Uterus (tissue), 2 donors: ENCODE results near the gene C22orf23.

Experiments used
- POLR2A ChIP-seq, 2 donors: fragments of 450-650 bp; IDR thresholded peaks; one replicate each; pipeline ENCODE4 v1.6.1; 2016; ENCODE audit warnings: antibody characterized with exemption in 2 of 2, mild to moderate bottlenecking in 1 of 2, moderate library complexity in 1 of 2
- TF ChIP-seq, protein P1 (sequence below), 4 experiments: fragments of 200-600 bp in 2 of 4; fragments of 450-650 bp in 2 of 4; sonication (generic) in 2 of 4; IDR thresholded peaks; one replicate each; pipeline ENCODE4 v1.5.1; 2016 to 2019; ENCODE audit warnings: antibody characterized with exemption in 4 of 4, mild to moderate bottlenecking in 2 of 4, moderate library complexity in 1 of 4

DNA sequence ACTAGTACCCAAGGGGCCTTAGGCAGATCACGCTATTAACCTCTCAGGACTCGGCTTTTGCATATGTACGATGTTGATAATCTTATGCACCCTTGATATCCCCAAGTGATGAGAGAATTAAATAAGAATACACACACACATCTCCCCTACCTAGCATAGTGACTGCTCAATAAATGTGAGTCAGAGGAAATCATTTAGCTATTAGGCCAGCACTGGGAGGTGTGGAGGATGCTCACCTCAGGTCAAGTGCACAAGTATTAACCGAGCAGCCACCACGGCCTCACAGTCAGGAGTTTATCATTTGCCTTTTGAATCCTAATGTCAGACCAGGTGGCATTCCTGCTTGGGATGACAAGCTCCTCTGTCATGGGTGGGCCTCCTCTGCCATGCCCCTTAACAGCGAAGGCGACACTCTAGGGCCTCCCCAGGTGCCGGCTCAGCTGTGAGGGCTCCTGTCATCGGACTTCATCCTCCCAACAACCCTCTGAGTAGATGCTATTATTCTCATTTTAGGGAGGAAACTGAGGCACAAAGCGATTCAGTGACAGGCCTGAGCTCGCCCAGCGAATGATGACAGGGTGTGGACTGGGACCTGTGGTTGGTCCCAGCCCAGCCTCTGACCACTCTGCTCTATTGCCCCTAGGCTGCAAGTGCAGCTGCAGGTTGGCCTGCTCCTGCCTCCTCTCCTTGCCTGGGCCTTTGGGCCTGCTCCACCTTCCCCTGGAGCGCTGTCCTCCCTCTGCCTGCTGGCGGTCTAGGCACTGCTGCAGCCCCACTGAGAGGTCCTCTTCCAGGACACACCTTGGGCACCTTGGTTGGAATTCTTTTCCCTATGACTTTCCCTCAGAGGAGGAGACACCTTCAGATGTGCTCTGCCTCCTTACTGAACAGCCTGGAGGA lies 36.0 kb upstream of the C22orf23 start:
- TF ChIP-seq, protein P1, sequence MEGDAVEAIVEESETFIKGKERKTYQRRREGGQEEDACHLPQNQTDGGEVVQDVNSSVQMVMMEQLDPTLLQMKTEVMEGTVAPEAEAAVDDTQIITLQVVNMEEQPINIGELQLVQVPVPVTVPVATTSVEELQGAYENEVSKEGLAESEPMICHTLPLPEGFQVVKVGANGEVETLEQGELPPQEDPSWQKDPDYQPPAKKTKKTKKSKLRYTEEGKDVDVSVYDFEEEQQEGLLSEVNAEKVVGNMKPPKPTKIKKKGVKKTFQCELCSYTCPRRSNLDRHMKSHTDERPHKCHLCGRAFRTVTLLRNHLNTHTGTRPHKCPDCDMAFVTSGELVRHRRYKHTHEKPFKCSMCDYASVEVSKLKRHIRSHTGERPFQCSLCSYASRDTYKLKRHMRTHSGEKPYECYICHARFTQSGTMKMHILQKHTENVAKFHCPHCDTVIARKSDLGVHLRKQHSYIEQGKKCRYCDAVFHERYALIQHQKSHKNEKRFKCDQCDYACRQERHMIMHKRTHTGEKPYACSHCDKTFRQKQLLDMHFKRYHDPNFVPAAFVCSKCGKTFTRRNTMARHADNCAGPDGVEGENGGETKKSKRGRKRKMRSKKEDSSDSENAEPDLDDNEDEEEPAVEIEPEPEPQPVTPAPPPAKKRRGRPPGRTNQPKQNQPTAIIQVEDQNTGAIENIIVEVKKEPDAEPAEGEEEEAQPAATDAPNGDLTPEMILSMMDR (IDR thresholded peaks at IDR 0.05), result no peak
- no peak for TF ChIP-seq POLR2A (IDR thresholded peaks at IDR 0.05)
